Mucosa of gallbladder (tissue), 1 donor: Measurements from ENCODE around the gene GPC5. TPM values are rescaled to one million over a fixed set of nuclear protein-coding genes. Genes with fewer than 3 reads are reported as not detected.

Experiments used
- DNase-seq: peaks from one replicate; pipeline ENCODE4 v3.0.0-alpha.2; 2020; ENCODE audit warnings: low spot score
- total RNA-seq: library from RNA; stranded (reverse); gene quantifications from one replicate; pipeline ENCODE4 v1.2.1, GENCODE V29; 2021
- donor health status: DM: no; HTN: no; CAD: no.

Gene GPC5
- total RNA-seq, 1 donor from 2014 or later: 2.2 TPM

GRCh38 chr13:92150606-92151005 is 752.2 kb downstream of the GPC5 start:
- DNase-seq: no peak

- no peak for DNase-seq
These were observed 759.9 kb downstream of the GPC5 start for GRCh38 chr13:92158346-92158745.

- DNase-seq: no peak
These were observed 766.4 kb downstream of the GPC5 start for GRCh38 chr13:92164822-92165221.

- no peak for DNase-seq
These were observed 773.8 kb downstream of the GPC5 start for GRCh38 chr13:92172191-92172590.

- no peak for DNase-seq
These were observed 774.8 kb downstream of the GPC5 start for GRCh38 chr13:92173254-92173653.

- DNase-seq: no peak
These were observed 776.9 kb downstream of the GPC5 start for GRCh38 chr13:92175330-92175729.

- DNase-seq: no peak
These were observed 779.5 kb downstream of the GPC5 start for GRCh38 chr13:92177966-92178365.

GRCh38 chr13:92179223-92179622 is 780.8 kb downstream of the GPC5 start:
- DNase-seq: no peak

GRCh38 chr13:92187378-92187989 is 789.1 kb downstream of the GPC5 start:
- DNase-seq: no peak

- no peak for DNase-seq
These were observed 790.2 kb downstream of the GPC5 start for GRCh38 chr13:92188574-92188973.

- DNase-seq: no peak
These were observed 798.3 kb downstream of the GPC5 start for GRCh38 chr13:92196591-92197256.

- no peak for DNase-seq
These were observed 799.2 kb downstream of the GPC5 start for GRCh38 chr13:92197669-92198068.

GRCh38 chr13:92218615-92219014 is 820.2 kb downstream of the GPC5 start:
- DNase-seq: no peak

- DNase-seq: no peak
These were observed 823.5 kb downstream of the GPC5 start for GRCh38 chr13:92221916-92222315.

- DNase-seq: peak; percentile 18
These were observed 825.8 kb downstream of the GPC5 start for GRCh38 chr13:92224052-92224821.

GRCh38 chr13:92224825-92225224 is 826.4 kb downstream of the GPC5 start:
- DNase-seq: no peak

GRCh38 chr13:92225861-92226260 is 827.4 kb downstream of the GPC5 start:
- no peak for DNase-seq

- DNase-seq: no peak
These were observed 834.5 kb downstream of the GPC5 start for GRCh38 chr13:92232871-92233270.

- DNase-seq: no peak
These were observed 853.3 kb downstream of the GPC5 start for GRCh38 chr13:92251671-92252210.

- no peak for DNase-seq
These were observed 857.1 kb downstream of the GPC5 start for GRCh38 chr13:92255526-92255925.

- no peak for DNase-seq
These were observed 857.8 kb downstream of the GPC5 start for GRCh38 chr13:92256211-92256610.

- no peak for DNase-seq
These were observed 860.6 kb downstream of the GPC5 start for GRCh38 chr13:92259046-92259445.

- no peak for DNase-seq
These were observed 861.1 kb downstream of the GPC5 start for GRCh38 chr13:92259523-92259922.
